Fibroblast of the aortic adventitia (primary cell): ENCODE data around the gene PID1. TPM values are rescaled to one million over a fixed set of nuclear protein-coding genes. Genes with fewer than 3 reads are reported as not detected.

Experiments used
- DNase-seq: peaks from one replicate; pipeline ENCODE4 v3.0.0-alpha.2; 2010; ENCODE audit warnings: low read depth
- H3K4me3 ChIP-seq: 2 replicates; pipeline ENCODE4 v1.5.1; 2011; ENCODE audit warnings: low read depth, mild to moderate bottlenecking, control low read depth, low read length, moderate library complexity
- CTCF ChIP-seq: IDR thresholded peaks from 2 replicates; pipeline ENCODE4 v1.5.1; 2011; ENCODE audit warnings: mild to moderate bottlenecking, low read length, control low read depth, inconsistent platforms; ENCODE audit not compliant: insufficient read depth
- total RNA-seq: library from RNA; depleted of rRNA; stranded (reverse); fragments of >200 nt; gene quantifications from 2 replicates; pipeline ENCODE4 v1.2.3, GENCODE V29; 2012; ENCODE audit warnings: low replicate concordance

The PID1 gene
- total RNA-seq, 1 donor, result 13.0 TPM

GRCh38 chr2:229179628-229180027 is 91.5 kb downstream of the PID1 start:
- TF ChIP-seq CTCF, result no peak
- no peak overlapping the region for H3K4me3 ChIP-seq
- DNase-seq, result no peak

DNA sequence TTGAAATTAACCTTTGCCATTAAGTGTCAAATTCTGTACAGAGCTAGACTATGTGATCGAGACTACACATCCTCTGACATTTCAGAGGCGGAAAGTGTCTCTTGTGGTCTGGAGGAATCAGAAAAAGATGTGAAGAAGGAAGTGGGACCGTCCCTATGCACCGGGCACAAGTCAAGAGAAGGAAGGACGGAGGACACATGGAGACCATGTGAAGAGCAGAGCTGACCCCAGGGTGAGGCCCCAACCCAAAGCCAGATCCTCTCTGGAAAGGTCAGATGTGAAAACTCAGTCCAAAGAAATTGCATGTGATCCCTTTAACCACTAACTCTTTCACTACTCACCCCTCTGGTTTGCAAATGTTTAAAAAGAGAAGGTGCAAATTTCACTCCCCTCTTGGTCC is 92.4 kb downstream of the PID1 start:
- TF ChIP-seq CTCF, result no peak
- no peak overlapping the region for H3K4me3 ChIP-seq
- no peak for DNase-seq

DNA sequence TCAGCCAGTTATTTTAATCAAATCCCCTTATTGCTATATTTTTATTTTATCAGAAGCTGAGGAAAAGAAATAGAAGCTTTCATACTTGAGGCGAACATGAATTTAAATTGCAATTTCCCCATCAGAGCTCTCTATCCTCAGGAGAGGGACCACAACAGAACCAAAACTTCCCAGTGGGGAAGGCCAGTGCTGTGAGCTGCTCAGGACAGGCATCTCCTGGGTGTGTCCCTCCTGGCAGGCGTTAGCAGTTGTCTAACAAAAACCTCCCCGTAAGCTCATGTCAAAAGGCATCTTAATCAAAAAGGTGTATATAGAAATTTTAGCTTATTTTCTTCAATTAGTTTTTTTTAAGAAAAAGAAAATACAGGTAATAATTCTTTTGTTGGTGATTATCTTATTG is 93.0 kb downstream of the PID1 start:
- H3K4me3 ChIP-seq, result no peak overlapping the region
- TF ChIP-seq CTCF, result no peak
- no peak for DNase-seq

DNA sequence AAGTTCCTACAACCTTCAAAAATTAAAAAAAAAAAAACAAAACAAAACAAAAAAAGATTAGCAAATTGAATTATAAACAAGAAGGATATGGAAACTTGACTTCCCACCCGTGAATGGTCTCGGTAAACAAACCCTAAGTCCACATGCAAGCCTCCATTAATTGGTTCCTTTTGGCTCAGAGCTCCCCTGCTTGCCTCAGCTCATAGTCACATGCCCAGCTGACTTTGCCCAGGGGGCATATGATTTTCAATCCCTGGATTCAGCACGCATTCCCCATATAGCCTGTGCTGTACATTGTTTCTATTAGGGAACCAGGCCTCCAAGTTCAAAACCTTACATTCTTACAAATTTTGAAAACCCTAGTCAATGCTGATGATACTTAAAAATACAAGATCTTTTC is 95.0 kb downstream of the PID1 start:
- TF ChIP-seq CTCF, result no peak
- H3K4me3 ChIP-seq, result no peak overlapping the region
- DNase-seq, result no peak

GRCh38 chr2:229175497-229175863 is 95.6 kb downstream of the PID1 start:
- TF ChIP-seq CTCF, result no peak
- no peak overlapping the region for H3K4me3 ChIP-seq
- DNase-seq, result no peak

DNA sequence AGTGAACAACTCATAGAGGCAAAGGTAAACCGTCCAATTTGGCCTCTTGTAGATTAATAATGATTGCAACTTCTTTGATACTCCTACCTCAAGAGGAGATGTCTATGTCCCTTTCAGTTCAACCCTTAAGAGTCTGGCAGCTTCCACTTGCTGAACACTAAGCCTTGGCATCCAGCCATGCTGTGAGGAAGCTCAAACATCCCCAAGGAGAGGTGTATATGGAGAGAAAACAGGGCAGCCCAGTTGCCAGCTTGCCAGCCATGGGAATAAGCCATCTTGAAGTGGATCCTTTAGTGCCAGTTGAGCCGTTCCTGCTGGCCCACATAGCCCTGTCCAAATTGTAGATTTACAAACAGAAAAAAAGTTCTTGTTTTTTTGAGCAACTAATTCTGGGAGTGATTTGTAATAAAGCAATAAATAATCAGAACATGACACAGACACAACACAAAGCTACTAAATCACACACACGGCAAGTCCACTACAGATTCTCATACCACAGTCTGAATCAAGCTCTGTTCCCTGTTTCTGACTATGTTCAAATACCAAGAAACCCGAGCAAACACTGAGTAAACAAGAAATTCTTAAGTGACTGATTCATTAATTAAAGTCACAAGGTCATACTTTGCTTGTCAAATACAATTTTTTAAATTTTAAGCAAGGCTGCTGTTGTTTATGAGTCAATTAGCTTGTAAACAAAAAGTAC is 96.1 kb downstream of the PID1 start:
- no peak for TF ChIP-seq CTCF
- DNase-seq, result peak; percentile 43

DNA sequence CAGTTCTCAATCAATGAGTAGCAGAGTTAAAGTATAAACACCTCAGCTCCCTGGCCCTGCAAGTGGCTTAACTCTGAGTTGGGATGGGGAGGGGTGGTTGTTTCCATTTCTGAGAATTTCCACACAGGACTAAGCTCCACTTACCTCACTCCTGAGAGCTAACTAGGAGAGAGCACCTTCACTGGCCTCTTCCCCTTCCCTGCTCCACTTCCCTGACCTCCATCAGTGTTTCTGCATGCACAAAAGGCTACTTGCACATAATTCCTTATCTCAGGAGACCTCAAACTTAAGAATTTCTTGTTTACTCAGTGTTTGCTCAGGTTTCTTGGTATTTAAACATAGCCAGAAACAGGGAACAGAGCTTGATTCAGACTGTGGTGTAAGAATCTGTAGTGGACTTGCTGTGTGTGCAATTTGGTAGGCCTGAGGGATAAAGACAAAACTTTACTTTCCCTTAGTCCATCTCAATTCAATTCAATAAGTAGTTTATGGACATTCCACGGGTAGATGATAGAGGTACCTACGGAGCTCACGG is 97.2 kb downstream of the PID1 start:
- TF ChIP-seq CTCF, result no peak
- DNase-seq, result no peak

More for the DNA sequence above, 96.1 kb downstream of the PID1 start:
- H3K4me3 ChIP-seq, result no peak overlapping the region

More for the DNA sequence above, 97.2 kb downstream of the PID1 start:
- H3K4me3 ChIP-seq, result no peak overlapping the region
